ENCODE data around the gene ZNF195.
A peak's percentile ranks its signal among the peaks of the same experiment; 100 is the strongest.
"Not testable (repeated sequence)": the region's sequence is repeated elsewhere in the genome, so short reads cannot be mapped to it uniquely, and the experiment has no call there.

Gene ZNF195

DNA sequence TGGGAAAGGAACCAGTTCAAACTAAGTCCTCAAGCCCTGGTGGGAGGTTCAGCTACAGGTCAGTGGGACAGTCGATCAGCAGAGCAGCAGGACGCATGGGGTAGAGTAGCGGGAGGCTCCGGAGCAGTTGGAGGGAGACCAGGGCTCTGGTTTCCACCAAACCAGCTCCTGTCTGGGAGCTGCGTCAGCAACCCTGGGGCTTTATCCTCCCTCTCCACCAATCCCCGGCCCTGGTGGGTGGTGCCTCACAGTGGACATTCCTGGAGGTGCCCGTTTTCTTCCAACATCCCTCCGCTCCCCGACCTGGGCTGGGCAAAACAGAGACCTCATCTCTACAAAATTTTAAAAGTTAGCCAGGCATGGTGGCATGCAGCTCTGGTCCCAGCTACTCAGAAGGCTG lies 32.4 kb downstream of the ZNF195 start:
- no peak for DNase-seq (ENCODE audit: low spot score)

- no peak for DNase-seq (ENCODE audit: low spot score)
Measured at GRCh38 chr11:3345736-3346135, 33.2 kb downstream of the ZNF195 start.

DNA sequence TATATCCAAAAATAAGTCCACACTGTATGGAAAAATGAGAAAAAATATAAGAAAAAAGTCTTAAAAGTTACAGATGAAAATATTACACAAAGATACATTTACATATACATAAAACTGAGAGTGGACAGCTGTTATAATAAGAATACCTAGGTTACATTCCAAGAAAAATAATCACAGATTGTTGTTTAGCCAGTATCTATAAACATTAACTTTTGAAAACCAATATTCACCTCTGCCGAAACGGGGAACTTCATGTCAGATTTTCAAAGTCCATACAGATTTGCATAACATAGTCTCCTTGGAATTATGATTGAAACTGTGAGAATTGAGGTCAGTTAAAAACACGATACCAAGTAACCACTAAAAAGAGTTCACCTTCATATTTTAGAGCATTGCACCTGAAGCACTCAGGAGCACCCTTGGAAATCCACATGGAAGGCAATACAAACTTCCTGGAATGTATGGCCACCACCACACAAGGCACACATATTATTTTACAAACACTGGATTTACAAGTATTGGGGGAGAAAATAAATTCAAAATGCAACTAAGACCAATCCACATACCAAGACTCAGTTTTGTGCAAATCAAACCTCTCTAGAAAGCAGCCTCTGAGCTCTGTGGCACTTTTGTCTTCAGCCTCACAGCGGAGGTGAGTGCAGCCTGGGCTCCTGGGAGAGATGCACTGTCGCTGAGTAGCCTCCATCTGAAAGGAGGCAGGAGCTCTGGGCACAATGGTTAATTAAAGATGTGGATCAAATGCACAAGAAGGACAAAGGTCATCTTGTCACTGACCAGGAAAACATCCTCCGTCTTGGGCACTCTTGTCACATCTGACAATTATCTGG lies 34.4 kb downstream of the ZNF195 start:
- no peak for DNase-seq (ENCODE audit: low spot score)

DNA sequence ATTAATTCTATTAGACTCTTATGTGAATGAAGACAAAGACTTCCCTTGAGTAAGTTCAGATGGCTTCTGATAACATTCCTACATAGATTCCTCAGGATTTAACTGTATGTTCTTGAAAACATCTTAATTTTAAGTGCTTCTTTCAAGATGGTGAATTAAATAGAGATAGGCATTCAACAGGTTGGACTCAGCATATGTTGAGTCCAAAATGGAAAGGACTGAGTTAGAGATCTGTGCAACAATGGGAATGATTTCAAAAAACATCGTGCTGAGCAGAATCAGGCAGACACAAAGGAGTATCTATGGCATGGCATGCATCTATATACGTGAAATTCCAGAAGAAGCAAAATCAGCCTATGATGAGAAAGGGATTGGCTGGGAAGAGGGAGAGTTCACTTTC lies 36.2 kb downstream of the ZNF195 start:
- DNase-seq (ENCODE audit: low spot score), result no peak

GRCh38 chr11:3341298-3341697 lies 37.6 kb downstream of the ZNF195 start:
- DNase-seq (ENCODE audit: low spot score), result no peak

GRCh38 chr11:3340025-3340424 lies 38.9 kb downstream of the ZNF195 start:
- peak; percentile 65 for DNase-seq (ENCODE audit: low spot score)

GRCh38 chr11:3339340-3339624 lies 39.7 kb downstream of the ZNF195 start:
- DNase-seq (ENCODE audit: low spot score), result no peak

- no peak for DNase-seq (ENCODE audit: low spot score)
Measured at GRCh38 chr11:3338569-3339339, 40.2 kb downstream of the ZNF195 start.

DNA sequence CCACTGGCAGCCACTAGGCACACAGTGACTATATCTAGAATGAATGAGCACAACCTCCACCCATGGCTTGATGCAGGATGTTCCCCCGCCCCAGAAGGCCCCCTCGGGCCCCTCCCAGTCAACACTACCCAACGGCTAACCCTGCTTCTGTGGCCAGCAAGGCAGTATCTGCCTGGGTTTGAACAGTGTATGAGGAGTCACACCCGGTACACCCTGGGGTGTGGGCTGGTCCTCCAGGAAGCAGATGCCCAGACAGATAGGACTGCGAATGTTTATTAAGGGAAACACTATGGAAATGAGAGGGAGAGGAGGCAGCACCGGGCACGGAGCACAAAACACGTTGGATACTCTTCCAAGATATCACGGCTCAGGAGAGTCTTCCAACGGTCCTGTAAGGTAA lies 42.5 kb downstream of the ZNF195 start:
- DNase-seq (ENCODE audit: low spot score), result not testable (repeated sequence)

DNA sequence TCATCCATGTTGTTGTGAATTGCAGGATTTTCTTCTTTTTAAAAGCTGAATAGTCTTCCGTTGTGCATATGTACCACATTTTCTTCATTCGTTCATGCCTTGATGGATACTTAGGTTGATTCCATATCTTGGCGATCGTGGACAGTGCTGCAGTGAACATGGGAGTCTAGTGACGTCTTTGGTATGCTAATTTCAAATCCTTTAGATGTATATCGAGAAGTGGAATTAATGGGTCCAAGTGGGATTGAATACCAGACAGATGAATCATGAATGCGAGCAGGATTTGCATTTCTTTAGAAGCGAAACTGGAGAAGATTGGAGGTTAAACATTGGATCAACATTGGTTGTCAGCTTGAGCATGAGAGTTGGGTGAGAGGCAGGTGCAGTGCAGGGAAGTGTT lies 45.8 kb downstream of the ZNF195 start:
- not testable (repeated sequence) for DNase-seq (ENCODE audit: low spot score)

- DNase-seq (ENCODE audit: low spot score), result not testable (repeated sequence)
Measured at GRCh38 chr11:3331078-3331477, 47.9 kb downstream of the ZNF195 start.

GRCh38 chr11:3330064-3330463 lies 48.9 kb downstream of the ZNF195 start:
- not testable (repeated sequence) for DNase-seq (ENCODE audit: low spot score)

DNA sequence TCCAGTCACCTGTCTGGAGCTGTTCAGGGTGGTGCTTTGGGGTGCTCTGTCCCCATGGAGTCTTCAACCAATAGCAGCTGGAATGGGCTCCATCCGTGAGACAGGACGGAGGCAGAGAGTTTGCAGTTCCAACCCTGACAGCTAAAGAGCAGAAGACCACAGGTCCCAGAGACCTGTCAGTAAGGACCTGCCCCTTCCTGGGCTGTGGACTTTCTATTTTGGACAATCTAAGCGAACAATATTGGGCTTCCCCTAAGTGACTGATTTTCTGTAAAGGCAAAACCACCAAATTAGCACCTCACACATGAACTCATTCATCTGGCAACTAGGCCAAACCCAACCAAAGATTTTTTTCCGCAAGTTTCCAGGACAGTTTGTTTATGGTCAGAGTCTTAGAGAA lies 50.4 kb downstream of the ZNF195 start:
- not testable (repeated sequence) for DNase-seq (ENCODE audit: low spot score)

DNA sequence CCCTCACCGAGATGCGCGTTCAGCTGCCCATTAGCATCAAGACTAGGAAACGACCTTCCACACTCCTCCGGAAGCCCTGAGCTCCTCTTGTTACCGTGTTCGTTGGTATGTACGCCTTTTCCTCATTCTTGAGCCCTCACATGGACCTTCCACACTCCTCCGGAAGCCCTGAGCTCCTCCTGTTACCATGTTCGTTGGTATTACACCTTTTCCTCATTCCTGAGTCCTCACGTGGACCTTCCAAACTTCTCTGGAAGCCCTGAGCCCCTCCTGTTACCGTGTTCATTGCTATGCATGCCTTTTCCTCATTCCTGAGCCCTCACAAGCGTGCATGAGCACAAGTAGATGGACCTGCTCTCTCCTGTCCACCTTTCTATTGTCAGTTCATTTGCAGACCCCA lies 52.5 kb downstream of the ZNF195 start:
- DNase-seq (ENCODE audit: low spot score), result not testable (repeated sequence)

- DNase-seq (ENCODE audit: low spot score), result not testable (repeated sequence)
Measured at GRCh38 chr11:3324724-3325123, 54.2 kb downstream of the ZNF195 start.

All from hepatic stellate cell (primary cell).